NCI-H2081 treated with DMSO at 0.1 percent for 48 hours (cell line): ENCODE measurements around the gene ECT2.
A peak's percentile ranks its signal among the peaks of the same experiment; 100 is the strongest.
"Not testable (repeated sequence)": the region's sequence is repeated elsewhere in the genome, so short reads cannot be mapped to it uniquely, and the experiment has no call there.

Experiments used
- DNase-seq: peaks from one replicate; lab custom pipeline; 2025; lab: John Stamatoyannopoulos, UW

Gene ECT2

DNA sequence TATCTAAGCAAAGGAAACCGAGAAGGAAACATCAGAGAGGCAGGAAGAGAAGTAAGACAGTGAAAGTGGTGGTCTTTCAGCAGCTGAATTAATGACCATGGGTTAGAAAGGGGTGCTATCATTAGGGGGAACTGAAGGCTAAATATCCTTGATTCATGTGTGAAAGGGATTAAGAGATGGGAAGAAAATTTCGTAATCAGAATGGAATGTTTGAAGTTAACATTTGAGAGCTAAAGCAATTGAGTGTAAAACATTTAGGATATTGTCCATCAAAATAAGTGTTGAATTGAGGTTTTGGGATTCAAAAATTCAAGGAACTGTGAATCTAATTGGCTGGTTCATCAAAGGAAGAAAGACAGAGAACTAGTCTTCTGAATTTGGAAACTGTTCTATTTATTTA lies 4.1 kb upstream of the ECT2 start:
- DNase-seq, result no peak

DNA sequence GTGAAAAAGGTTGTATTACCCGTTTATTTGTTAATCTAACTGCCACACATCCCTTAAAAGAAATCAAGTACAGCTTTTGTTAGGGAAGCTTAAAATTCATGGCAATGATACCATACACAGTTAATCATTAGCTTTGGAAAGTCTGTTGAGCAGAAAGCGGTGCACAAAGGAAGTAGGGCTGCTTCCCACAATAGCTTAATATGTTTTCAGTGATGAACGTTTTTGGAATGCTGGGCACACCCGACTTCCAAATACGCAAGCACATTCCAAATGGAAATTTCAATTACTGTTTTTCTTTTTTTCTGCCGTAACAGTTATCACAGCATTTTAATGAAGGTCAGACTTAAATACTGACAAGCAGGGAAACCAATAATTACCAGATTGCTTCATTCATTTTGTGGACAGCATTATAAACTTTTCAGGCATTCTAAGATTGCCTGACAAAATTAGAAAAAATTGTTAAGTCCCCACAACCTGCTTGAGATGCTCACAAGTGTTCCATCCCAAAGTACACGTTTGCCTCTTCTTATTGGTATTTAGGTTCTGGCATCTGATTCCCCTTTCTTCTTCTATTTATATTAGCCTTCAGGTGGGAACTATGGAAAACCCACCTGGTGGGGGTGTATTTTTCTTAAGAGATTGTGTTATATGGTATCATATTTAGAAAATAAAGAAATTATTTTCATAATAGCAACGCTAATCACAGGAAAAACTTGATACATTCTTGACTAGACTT lies 1.1 kb upstream of the ECT2 start:
- peak; percentile 34 for DNase-seq

DNA sequence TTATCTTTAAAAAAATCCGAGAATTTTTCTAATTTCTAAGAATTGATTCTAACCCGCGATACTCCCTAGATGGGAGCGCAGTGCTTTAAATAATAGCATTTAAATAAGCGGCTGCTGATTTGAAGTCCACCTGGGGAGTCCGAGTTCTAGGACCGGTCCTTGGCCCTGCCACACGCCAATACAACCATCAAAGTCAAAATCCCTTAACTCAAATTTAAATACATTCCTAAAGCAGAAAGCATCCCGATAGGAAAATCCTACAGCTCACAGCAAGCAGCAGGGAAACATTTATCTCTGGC lies 508 bp upstream of the ECT2 start:
- DNase-seq, result no peak

DNA sequence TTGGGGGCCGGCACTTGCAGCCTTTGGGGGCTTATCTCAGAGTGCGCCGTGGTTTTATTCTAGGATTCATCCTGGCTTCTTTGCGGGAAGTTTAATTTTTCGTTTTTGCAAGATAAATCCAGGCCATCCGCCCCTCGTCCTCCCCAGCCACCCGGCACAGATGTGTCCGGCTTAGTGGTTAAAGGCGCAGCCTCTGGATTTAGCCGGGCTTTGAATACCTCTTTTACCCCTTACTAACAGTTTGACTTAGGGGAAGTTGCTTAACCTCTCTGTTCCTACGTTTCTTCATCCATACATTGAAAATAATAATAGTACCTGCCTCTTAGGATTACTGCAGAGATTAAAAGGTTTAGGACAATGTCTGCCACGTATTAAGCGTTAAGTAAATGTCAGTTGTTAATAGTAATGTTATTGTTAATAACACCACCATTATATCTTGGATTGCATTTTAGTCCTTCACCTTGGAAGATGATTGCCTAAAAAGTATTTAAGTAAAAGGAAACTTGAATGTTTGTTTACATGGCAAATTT lies 714 bp downstream of the ECT2 start:
- DNase-seq, result no peak

DNA sequence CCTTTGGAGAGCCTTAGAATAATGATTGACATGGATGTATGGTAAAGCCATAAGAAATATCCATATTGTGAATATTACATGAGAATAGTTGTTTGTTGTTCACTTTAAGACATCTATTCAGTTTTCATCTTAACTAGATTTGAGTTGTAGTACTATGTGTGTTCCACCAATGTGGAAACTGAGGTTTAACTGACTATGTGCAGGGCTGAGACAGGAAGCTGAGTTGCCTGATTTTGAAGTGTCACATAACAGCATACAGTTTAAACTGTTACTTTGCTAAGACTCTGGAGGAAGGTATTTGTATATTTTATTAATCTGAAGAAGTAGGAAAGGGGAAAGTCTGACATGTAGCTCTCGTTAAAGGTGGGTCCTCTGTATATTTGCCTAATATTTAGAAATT lies 2.1 kb downstream of the ECT2 start:
- DNase-seq, result no peak

DNA sequence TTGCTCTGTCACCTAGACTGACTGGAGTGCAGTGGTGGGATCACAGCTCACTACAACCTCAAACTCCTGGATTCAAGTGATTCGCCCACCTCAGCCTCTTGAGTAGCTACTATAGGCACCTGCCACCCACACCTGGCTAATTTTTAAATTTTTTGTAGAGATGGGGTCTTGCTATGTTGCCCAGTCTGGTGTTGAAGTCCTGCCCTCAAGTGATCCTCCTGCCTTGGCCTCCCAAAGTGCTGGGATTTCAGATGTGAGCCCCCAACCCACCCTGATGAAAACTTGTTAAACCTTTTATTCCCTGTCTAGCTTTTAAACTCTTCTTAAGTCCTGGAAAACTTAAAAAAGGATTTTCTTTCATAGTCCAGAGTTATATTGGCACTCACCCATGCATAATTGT lies 2.6 kb downstream of the ECT2 start:
- DNase-seq, result no peak

DNA sequence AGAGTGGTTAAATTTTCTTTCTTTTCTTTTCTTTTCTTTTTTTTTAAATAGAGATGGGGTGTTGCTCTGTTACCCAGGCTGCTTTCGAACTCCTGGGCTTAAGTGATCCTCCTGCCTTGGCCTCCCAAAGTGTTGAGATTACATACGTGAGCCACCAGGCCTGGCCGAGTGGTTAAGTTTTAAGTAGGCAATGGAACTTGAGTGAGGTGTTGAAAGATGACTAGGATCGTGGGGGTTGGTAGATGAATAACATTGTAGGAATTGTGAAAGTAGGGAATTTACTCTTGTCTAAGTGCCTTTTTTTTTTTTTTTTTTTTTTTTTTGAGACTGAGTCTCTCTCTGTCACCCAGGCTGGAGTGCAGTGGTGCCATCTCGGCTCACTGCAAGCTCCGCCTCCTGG lies 9.9 kb downstream of the ECT2 start:
- DNase-seq, result not testable (repeated sequence)

DNA sequence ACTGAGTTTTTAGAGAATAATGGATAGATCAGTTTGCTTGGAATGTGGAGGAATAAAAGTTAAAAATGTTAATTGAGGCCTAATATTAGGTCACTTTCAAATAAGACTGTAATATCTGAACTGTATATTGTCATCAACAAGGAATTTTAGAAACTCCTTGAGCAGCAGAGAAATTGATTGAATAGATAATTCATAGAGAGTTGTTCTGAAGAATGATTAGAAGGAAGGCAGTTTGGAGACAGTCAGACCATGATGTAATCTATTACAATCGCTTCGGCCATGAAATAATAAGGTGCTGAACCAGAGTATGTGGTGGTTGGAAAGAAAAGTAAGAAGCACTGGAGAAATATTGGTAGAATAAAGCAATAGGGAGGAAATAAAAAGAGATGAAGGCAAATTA lies 15.7 kb downstream of the ECT2 start:
- DNase-seq, result no peak

DNA sequence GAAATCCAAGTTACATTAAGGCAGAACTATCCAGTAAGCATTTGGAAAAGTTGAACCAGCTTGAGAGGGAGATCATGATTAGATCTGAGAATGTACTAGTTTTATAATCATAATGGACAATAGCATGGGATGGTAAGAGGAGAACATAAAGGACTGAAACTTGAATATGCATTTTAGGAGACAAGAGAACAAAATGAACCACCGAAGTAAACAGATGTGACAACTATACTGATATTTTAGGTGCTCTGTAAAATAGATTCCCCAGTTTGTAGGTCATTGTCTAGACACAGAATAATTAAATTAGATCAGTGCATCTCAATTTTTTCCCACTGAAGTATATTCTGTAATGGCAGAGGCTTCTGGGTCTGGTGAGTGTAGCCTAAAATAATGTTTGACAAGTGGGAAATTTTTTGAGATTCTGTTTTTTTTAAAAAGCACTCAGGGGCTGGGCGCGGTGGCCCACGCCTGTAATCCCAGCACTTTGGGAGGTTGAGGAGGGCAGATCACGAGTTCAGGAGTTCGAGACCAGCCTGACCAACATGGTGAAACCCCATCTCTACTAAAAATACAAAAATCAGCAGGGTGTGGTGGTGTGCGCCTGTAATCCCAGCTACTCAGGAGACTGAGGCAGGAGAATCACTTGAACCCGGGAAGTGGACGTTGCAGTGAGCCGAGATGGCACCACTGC lies 16.3 kb downstream of the ECT2 start:
- no peak for DNase-seq

DNA sequence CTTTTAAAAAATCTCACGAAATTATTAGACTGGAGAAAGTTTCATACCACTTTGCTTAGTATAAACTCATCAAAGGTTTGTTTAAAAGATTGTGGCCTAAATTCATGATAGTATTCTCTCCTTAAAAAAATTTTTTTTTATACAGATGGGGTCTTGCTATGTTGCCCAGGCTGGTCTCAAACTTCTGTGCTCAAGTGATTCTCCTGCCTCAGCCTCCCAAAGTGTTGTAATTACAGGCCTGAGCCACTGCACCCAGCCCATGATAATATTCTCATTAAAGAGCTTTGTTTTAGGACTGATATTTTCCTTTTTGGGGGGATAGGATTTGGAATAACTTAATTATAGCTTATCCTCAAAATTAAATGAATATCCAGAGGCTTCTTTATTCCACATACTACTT lies 19.9 kb downstream of the ECT2 start:
- DNase-seq, result no peak

DNA sequence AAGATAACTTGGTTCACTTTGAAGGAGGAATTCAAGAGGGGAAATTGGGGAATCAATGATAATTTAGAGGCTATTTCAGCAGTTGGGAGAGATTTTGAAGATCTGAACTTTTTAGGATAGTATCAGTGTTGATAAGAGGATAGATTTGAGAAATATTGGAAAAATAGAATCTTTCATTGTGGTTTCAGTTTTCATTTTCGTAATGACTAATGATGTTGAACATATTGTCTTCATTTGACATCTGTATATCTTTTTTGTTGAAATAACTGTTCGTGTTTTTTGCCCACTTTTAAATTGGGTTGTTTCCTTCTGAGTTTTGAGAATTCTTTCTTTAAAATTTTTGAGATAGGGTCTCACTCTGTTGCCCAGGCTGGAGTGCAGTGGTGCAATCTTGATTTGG lies 21.1 kb downstream of the ECT2 start:
- DNase-seq, result no peak

DNA sequence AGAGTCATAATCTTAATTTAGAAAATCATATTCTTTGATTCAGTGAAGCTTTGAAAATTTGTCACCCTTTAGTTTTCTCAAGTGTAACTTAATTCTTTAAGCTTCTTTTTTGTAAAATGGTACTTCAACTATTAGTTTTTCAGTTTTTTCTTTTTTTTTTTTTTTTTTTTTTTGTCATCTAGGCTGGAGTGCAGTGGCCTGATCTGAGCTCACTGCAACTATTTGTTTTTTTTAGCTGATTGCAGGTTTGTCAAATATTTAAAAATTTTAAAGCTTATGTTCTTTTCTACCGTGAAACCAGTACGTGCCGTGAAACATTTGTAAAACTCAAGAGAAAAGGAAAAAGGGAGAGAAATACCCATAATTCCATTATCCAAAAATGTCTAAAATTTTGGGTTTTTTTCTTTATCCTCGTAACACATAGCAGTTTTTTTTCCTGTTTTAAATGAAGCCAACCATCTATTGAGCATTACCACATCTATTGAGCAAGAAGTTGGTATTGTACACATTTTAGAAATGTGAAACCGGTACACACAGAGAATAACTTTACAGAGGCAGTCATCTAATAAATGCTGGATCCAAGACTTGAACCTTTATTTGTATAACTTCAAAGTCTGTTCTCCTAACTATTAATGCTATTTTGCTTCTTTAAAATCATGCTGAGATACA lies 25.7 kb downstream of the ECT2 start:
- no peak for DNase-seq

DNA sequence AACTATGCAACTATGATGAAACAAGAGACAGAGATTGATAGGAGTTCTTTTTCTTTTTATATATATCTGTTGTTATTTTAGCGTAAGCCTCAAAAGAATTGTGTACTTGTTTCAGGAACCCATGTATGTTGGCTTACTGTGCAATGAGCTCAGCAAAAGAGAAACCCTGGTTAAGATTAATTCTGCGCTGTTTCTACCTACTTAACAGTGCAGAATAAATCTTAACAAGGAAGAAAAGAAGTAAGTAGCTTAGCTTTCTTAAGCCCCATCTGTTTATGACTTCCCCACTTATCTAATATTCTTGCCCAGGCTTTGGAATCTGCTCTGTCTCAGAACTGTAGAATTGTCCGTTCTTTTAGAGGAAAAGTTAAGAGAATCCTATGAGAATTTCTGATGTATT lies 27.4 kb downstream of the ECT2 start:
- no peak for DNase-seq

DNA sequence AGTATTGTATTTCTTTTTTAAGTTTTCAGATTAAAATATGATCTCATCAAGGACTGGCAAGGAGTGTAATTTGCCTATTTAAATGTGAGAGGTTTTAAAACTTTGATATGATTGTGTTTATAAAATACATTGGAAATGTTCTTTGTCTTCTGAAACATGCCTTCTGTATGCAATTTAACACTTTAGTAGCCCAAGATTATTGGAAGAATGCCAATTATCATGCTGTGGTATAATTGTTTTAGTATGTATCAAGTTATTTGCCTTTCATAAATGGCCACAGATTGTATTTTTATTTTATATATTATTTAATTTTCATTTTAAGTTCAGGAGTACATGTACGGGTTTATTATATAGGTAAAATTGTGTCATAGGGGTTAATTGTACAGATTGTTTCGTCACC lies 31.7 kb downstream of the ECT2 start:
- no peak for DNase-seq

DNA sequence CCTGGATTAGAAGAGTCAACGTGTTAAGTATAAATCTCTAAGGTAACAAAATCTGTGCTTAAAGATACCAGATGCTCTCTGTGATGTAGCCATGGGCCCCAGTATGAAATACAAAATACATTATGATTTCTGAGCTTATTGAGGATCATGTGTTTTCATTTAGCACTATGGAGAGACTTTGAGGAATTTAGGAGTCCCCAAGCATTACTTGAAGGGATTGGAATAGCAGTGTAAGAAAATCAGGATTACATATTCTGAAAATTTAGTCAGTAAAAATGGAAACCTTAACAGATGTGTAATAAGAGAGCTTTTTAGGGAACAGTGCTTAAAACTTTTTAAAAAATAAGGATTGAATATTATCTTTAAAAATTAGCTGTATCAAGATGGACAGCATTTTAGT lies 35.5 kb downstream of the ECT2 start:
- no peak for DNase-seq

DNA sequence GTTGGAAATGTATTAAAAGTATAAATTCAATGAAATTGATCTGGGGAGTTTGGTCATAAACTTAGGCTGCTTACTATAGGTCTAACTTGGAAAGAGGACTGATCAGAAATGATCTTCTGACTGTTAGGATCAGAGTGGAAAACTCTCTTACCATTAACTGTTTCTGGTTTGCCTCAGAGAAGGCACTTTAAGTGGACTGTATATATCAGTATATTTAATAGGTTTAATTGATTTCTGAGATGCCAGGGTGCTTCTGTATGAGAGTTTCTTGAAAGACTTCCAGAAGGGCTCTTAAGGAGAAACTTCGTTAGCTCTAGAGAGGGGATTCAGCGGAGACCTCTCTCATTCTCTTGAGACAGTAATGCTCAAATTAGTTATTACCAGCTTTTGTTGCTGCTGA lies 36.5 kb downstream of the ECT2 start:
- DNase-seq, result no peak

DNA sequence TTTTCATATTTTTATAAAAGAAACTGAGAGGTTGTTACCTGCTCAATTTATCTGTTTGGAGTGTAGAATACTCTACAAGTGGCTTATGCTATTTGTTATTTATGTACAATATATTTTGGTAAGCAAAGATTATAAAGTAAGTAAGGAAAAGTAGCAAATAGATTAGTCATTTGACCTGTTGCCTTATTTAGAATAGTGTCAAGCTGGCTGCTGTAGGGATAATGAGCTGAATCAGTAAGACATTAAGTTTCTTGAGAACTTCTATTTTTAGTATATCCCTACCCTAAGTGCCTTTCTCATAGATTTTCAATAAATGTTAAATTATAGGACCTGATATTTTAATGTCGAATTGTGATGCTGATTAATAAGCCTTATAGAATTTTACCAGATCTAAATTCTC lies 37.2 kb downstream of the ECT2 start:
- no peak for DNase-seq

DNA sequence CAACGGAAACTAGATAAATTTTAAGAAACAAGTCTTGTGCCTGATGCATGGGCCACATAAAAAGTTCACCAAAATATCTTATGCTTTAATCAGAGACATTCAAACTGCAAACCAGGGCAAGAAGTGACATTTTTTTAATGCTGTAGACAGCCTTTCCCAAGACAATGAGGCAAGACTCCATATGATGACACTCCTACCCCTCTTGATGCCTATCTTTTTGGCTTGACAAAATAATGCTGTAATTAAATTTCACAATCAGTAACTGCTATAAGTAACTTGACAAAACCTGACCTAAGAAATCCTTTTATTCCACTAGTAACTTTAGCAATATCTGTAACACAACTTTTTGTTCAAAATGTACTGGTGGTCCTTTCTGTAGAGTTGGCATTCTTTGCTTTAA lies 48.7 kb downstream of the ECT2 start:
- no peak for DNase-seq

DNA sequence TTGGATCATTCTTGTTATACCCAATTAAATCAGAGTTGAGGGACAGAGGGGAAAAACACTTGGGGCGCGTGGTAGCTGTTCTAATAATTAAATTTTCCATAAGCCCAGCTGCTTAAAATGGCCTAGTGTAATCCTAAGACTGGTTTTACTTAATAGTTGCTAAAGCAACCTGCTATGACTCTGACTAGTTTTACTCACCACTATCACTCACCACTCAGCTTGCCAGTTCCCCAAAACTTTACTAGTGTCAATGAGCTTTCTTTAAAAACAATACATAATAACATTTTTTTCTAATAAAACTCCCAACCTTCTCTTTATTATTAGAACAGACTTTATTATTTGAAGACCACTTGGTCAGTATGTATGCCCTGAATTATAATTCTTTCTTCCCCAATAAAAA lies 49.6 kb downstream of the ECT2 start:
- no peak for DNase-seq

DNA sequence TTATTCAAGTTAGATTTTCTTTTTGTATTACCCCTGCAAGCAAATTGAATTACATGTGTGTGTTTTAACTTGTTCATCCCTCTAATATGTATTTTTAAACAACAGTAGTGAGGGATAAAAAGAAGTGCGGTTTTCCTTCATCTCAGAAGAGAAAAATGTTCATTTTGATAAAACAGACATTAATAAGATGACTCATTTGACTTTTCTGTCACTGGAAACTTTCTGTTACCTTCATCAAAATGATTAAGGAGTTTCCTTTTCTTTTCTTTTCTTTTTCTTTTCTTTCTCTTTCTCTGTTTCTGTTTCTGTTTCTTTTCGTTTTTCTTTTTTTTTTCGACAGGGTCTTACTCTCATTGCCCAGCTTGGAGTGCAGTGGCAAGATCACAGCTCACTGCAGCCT lies 53.0 kb downstream of the ECT2 start:
- no peak for DNase-seq

DNA sequence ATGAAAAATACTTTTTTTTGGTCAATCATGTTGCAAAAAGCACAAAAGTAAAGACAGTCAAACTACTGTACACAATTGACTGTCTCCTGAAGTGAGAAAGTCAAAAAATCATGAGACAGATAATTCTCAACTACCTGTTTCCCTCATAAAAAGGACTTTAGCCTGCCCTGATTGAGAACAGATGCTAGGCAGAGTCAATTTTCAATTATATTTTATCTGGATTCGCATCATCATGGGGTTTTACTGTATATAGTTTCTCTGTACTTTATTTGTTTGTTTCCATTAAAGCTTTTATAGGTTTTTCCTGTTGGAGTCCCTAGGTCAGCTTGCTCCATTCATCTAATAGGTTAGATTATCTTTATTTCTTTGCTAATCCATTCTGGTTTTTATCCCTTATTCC lies 53.8 kb downstream of the ECT2 start:
- no peak for DNase-seq

DNA sequence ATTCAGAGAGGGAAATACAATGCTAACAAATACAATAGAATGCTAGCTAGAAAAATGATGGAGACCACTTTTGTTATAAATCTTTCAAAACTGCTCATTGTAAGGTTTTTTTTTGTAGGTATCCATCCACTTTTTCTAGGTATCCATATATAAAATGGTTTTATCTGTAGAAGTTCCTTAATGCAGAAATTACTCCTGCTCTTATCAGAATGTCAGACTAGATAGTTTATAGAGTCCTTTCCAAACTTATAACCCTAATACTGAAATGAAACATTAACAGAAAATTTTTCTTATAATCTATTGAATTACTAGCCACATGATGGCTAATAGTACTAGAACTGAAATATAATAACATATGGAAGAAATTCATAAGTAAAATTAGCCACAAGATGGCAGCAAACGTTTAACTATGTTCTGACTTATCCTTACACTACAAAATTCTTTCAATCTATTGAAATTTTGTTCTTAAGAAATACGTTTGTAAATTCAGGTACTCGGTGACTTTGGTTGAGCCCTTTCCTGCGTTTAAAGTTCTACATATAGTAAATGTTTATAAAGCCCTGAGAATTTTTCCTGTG lies 58.5 kb downstream of the ECT2 start:
- peak; percentile 37 for DNase-seq

DNA sequence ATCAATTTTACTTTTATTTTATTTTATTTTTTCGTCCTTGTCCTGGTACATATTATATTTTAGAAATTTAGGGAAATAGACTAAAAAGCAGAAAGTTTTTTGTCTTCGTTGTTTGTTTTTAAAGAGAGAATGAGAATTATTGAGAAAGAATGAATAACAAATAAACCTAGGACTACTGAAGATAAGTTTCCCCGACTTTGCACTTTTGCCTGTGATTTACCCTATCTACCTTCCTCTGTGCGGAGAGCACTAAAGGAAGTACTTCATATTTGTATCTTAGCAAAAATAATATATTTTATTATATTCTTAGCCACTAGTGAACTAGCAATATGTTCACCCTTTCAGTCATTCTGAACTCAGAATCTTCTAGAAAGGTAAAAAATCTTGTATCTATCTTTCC lies 60.6 kb downstream of the ECT2 start:
- no peak for DNase-seq
